GM19035 (cell line): ENCODE results near the gene SERPINF2.
"Not testable (repeated sequence)": the region's sequence is repeated elsewhere in the genome, so short reads cannot be mapped to it uniquely, and the experiment has no call there.

Source experiments
- ATAC-seq: cut with Tn5 transposase; IDR thresholded peaks from one replicate; pipeline ENCODE4 v1.9.1; 2021; ENCODE audit not compliant: unreplicated experiment

Gene SERPINF2

DNA sequence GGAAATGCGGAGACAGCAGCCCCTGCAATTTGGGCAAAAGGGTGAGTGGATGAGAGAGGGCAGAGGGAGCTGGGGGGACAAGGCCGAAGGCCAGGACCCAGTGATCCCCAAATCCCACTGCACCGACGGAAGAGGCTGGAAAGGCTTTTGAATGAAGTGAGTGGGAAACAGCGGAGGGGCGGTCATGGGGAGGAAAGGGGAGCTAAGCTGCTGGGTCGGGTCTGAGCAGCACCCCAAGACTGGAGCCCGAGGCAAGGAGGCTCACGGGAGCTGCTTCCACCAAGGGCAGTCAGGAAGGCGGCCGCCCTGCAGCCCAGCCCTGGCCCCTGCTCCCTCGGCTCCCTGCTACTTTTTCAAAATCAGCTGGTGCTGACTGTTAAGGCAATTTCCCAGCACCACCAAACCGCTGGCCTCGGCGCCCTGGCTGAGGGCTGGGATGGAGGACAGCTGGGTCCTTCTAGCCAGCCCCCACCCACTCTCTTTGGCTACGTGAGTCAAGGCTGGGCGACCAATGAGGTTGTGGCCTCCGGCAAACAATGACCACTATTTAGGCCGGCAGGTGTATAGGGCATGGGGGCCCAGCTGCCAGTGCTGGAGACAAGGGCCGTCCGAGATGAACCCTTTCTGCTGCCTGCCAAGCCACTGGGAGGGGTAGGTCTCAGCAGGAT is 19.7 kb downstream of the SERPINF2 start:
- no peak for ATAC-seq

DNA sequence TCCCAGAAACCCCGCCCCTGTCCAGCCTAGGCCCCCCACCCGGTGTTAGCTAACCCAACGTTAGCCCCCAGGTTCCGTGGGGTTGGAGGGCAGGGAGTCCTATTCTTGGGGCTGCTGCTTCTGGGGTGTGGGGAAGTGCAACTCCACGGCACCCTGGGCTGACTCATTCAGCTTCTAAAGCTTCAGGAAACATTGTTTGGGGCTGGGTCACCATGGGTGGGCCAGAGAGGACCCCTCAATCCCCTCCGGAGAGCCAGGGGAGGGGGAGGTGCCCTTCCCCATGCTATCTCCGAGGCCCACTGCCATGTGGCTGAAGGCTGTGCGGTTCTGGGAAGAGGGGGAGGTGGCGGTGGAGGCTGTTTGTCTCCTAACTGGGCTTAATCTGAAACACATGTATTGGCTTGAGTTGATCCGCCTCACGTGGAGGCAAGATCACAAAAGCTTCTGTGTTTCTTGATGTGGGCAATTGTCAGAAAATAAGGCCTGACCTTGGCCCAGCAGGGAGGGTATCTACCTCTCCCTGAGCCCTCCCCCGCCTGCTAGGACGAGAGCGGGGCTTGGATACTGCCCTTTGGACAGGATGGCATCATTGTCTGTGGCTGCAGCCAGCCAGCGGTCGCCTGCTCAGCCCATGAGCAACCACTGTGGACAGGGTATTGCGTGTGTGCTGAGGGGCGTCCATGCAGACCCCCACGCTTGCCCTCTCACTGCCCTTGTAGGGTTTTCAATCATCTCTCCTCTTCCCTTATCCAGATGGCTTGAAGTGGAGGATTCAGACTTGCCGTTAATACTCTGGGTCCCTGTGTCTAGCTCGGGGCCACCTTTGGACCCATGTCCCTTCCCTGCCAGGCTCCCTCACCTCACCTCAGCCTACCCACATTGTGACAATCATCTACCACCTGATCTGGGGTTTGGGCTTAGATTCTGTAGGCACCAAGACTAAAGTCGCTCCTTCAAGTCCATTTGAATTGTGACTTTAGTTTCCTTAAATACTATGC is 20.5 kb downstream of the SERPINF2 start:
- ATAC-seq: no peak

DNA sequence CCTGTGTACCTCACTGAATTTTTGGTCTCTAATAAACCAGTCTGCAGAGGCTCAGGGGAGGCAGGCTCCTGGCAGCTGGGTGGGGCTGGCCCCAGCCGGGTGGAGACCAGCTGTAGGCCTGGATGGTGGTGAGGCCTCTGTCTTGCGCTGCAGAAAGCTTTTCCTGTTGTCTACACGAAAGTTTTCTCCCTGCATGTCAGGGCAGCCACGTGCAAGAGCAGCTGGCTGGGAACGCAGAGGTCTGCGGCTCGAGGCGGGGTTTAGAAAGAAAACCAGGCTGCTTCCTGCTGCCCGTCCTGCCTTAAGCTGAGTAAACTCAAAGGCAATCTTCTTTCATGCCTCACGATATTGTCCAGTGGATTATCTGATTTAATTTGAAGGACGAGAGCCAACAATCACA is 21.6 kb downstream of the SERPINF2 start:
- ATAC-seq: no peak

DNA sequence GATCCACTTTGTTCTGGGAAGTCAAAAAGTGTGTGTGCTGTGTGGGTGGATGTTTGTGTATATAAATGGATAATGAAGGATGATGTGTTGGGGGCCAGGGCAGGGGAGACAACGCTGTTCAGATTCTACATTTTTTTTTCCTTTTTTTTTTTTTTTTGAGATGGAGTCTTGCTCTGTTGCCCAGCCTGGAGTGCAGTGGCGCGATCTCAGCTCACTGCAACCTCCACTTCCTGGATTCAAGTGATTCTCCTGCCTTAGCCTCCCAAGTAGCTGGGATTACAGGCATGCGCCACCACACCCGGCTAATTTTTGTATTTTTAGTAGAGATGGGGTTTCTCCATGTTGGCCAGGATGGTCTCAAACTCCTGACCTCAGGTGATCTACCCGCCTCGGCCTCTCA is 22.0 kb downstream of the SERPINF2 start:
- not testable (repeated sequence) for ATAC-seq

DNA sequence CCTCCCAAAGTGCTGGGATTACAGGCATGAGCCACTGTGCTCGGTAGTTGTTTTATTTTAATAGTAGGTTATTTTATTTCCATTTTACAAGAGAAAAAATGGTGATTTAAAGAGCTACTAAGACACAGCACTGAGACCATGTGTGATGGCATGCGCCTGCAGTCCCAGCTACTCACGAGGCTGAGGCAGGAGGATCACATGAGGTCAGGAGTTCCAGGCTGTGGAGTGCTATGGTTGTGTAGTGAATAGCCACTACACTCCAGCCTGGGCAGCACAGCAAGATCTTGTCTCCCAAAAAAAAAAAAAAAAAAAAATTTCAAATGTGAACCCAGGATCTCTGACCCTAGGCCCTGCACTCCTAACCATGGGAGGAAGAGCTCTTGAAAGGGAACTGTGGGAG is 22.9 kb downstream of the SERPINF2 start:
- no peak for ATAC-seq

DNA sequence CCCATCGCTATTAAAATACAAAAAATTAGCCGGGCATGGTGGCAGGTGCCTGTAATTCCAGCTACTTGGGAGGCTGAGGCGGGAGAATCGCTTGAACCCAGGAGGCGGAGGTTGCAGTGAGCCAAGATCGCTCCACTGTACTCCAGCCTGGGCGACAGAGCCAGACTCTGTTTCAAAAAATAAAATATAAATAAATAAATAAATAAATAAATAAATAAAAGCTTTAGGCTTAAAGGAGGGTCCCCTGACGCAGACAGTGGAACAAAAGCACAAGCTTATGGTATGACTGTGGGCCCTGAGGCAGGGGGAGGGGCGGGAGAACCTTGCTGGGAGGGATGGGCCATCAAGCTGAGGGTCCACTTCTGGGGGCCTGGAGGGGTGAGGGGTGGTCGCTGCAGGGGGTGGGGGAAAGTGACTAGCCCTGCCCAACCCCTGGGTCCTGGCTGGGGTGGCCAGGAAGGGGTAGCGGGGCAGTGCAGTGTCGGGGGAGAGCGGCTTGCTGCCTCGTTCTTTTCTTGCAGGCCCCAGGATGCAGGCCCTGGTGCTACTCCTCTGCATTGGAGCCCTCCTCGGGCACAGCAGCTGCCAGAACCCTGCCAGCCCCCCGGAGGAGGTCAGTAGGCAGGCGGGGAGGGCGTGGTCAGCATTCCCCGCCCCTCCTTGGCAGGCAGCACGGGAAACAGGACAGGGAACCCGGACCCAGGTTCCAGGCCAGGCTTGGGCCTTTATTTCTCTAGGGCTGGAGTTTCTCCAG is 23.9 kb downstream of the SERPINF2 start:
- ATAC-seq: no peak

DNA sequence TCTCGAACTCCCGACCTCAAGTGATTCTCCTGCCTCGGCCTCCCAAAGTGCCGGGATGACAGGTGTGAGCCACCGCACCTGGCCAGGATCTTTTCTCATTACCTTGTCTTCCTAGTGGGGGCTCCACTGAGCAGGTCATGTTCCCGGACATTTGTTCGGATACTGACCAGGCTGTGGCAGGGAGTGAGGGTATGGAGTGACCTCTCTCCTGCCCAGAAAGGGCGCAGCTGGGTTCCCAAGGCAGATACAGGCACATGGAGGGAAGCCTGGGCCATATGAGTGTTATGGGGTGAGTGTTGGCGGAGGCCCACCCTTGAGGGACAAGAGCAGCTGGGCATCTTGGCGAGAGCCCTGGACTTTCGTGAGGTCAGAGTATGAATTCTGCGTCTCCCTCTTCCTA is 24.7 kb downstream of the SERPINF2 start:
- no peak for ATAC-seq

DNA sequence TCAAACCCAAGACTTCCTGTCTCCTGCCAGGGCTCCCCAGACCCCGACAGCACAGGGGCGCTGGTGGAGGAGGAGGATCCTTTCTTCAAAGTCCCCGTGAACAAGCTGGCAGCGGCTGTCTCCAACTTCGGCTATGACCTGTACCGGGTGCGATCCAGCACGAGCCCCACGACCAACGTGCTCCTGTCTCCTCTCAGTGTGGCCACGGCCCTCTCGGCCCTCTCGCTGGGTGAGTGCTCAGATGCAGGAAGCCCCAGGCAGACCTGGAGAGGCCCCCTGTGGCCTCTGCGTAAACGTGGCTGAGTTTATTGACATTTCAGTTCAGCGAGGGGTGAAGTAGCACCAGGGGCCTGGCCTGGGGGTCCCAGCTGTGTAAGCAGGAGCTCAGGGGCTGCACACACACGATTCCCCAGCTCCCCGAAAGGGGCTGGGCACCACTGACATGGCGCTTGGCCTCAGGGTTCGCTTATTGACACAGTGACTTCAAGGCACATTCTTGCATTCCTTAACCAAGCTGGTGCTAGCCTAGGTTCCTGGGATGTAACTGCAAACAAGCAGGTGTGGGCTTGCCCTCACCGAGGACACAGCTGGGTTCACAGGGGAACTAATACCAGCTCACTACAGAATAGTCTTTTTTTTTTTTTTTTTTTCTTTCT is 27.3 kb downstream of the SERPINF2 start:
- no peak for ATAC-seq

DNA sequence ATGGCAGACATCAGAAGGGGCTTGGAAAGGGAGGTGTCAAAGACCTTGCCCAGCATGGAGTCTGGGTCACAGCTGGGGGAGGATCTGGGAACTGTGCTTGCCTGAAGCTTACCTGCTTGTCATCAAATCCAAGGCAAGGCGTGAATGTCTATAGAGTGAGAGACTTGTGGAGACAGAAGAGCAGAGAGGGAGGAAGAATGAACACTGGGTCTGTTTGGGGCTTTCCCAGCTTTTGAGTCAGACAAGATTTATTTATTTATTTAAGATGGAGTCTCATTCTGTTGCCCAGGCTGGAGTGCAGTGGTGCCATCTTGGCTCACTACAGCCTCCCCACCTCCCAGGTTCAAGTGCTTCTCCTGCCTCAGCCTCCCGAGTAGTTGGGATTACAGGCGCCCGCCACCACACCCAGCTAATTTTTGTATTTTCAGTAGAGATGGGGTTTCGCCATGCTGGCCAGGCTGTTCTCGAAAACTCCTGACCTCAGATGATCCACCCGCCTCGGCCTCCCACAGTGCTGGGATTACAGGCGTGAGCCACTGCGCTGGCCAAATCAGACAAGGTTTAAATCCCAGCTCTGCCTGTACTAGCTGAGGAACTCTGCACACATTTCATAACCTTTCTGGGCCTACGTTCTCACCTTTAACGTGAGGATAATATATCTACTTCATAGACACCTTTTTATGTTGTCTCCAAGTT is 30.5 kb downstream of the SERPINF2 start:
- not testable (repeated sequence) for ATAC-seq

DNA sequence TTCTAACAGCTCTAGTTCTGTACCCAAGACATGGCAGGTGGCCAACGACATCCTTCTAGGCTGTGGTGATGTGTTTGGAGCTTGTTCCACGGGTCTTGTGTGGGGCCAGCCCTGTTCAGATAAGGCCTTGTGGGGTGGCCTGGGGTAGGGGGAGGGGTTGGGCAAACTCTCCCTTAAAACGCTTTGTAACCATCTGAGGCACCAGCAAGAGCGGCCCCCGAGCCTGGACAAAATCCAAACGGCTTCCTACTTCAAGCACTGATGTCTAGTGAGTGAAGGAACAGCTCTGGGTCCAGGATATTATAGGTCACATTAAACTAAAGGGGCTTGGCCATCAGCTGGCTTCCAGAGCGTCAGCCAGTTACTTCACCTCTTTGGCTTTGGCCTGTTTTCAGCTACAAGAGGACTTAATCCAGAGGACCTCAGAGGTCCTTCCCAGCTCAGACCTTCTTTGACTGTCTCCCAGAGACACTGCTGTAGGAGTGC is 31.1 kb downstream of the SERPINF2 start:
- ATAC-seq: no peak

DNA sequence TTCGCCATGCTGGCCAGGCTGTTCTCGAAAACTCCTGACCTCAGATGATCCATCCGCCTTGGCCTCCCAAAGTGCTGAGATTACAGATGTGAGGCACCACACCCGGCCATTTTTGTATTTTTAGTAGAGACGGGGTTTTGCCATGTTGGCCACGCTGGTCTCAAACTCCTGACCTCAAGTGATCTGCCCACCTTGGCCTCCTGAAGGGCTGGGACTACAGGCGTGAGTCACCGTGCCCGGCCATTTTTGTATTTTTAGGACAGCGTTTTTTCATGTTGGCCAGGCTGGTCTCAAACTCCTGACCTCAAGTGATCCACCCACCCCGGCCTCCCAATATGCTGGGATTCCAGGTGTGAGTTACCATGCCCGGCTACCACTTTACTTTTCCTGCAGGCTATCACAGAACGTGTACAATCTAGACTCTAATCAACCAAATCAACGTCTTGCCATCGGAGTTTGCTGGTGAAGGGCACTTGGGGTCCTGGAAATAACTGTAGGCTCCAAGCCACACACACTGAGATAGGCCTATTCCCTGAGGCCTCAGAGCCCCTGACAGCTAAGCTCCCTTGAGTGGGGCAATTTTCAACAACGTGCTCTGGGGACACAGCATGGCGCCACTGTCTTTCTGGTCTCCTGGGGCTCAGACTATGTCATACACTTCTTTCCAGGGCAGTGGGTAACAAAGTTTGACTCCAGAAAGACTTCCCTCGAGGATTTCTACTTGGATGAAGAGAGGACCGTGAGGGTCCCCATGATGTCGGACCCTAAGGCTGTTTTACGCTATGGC is 31.9 kb downstream of the SERPINF2 start:
- no peak for ATAC-seq

DNA sequence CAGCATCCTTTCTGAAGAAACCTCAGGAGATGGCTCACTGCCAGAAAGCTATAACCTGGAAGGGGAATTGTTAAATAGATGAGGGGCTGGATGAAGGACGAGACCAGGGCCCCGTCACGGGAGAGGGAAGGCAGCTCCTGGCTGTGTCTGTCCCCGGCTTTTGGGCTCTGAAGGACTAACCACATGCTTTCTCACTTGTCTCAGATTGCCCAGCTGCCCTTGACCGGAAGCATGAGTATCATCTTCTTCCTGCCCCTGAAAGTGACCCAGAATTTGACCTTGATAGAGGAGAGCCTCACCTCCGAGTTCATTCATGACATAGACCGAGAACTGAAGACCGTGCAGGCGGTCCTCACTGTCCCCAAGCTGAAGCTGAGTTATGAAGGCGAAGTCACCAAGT is 33.7 kb downstream of the SERPINF2 start:
- no peak for ATAC-seq

DNA sequence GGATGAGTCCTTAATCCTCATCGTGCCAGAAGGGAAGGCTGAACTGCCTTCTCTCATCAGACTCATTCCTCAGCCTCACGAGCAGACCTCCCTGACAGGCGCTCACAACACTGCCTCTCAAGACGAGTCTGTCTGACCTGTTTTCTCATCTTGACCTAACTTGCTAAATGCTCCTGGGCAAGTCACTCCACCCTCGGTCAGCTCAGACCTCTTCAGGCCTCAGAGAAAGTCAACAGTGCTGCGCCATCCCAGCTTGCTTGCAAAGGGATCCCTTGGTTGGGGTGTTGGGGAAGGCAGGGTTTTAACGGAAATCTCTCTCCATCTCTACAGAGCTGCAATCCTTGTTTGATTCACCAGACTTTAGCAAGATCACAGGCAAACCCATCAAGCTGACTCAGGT is 34.2 kb downstream of the SERPINF2 start:
- ATAC-seq: no peak

DNA sequence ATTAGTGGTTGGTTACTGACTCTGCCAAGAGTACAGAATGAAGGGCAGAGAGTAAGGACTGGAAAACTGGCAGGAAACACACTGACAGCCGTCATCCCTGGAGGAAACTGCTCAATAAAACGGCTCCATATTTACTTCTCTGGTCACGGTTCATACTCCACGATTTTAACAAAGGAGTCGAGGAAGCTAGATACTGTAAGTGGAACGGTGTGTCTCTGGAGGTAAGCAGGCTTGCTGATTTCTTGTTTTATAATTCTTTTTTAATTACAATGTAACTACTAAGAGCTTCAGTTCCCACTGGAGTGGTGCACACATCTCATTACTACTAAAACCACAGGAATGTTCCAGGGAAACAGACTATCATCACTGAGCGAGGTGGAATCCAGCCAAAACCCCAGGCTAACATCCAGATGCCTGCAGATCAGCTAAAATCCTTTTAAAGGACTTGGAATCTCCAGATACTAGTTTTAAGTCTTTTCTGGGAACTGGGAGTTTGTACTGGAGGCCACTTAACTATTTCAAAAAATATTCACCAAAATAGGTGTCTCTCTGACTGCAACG is 37.0 kb downstream of the SERPINF2 start:
- no peak for ATAC-seq

DNA sequence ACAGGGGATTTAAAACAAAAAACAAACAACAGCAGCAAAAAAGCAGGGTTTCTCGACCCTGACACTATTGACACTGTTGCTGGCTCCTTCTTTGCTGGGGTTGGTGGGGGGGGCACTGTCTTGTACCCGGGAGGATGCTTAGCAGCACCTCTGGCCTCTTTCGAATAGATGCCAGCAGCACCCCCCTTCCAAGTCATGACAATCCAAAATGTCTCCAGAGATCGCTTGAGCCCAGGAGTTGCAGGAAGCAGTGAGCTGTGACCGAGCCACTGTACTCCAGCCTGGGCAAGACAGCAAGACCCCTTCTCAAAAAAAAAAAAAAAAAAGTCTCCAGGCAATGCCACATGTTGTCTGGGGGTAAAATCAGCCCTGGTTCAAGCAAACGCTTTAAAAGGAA is 39.5 kb downstream of the SERPINF2 start:
- ATAC-seq: no peak

DNA sequence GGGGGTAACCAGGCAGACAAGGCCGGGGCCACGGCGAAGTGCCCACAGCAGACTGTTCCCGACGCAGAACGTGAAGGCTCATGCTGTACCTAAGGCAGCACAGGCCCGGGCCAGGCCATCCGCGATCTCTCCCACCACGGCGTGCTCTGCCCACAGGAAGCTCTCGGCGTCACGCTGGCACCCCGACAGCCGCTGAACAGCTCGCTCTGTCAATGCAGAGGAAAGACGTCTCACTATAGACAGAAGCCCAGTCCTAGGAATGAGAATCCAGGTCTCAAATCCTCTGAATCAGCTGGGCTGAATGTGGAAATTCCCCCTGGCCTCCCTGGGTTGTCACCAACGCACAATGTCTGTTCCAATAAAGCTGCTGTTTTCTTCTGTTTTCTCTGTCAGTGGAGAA is 40.6 kb downstream of the SERPINF2 start:
- ATAC-seq: no peak

DNA sequence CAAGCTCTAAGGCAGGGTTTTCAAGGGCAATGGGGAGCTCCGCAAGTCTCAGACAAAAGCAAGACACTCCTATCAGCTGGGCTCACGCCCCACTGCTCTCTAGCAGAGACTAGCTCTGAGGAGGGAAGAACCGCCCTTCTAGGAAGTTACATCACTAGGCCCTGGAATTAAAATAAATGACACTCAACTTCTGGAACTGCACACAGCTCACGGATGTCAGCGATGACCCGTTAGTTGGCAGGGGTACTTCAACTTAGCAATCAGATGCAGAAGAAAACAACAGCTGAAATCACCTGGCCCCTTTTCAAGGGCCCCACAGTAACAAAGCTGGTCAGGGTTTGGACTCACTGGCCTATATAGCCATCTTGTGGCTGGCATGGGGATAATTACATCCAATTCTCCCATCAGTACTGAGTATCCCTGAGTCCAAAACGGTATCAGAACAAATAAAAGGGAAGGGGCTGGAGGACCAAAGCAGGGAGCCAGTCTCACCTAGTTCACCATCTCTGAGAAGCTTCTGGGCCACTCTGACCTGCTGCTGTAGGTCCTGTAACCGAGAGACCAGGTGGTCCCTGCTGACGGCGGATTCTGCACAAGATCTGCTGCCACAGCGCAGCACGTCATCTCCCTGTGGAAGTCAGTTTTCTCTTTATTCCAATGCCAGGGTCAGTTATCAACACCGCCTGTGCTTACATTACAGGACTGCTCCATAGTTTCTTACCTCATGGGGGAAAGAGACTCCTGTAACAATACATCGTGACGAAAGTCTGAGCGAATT is 41.4 kb downstream of the SERPINF2 start:
- no peak for ATAC-seq

DNA sequence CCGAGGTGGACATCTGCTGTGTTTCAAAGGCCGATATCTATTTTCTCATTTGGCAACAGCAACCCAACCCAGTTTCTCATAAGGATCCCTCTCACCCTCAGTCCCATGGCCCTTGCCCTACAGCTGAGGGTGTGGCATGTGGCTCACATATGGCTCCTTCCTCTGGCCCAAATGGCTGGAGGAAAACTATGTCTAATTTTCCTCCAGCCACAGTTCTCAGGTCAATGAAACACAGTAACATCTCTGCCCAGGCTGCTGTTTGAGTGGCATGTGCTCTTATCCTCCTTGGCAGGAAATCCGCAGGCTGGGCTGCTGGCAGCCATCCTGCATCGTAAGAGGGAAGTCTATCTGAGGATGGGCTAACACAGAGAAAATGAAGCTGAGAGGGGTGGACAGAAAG is 43.3 kb downstream of the SERPINF2 start:
- no peak for ATAC-seq
